Stimulated activated CD4-positive, alpha-beta T cell treated with anti-CD3 and anti-CD28 coated beads, Interleukin-1b, Interleukin-23, amount 100 ng/mL, for 48 hours (primary cell): ENCODE measurements around the gene ASCC3.

ENCODE experiments used
- DNase-seq: peaks from one replicate; pipeline ENCODE4 v3.0.0-alpha.2; 2020

The ASCC3 gene

GRCh38 chr6:100461917-100462705, 419.0 kb downstream of the ASCC3 start:
- DNase-seq, result no peak

- no peak for DNase-seq
Measured at GRCh38 chr6:100461278-100461916, 419.7 kb downstream of the ASCC3 start.

- DNase-seq, result no peak
Measured at GRCh38 chr6:100460650-100461204, 420.4 kb downstream of the ASCC3 start.

GRCh38 chr6:100459592-100460184, 421.4 kb downstream of the ASCC3 start:
- DNase-seq, result no peak

DNA sequence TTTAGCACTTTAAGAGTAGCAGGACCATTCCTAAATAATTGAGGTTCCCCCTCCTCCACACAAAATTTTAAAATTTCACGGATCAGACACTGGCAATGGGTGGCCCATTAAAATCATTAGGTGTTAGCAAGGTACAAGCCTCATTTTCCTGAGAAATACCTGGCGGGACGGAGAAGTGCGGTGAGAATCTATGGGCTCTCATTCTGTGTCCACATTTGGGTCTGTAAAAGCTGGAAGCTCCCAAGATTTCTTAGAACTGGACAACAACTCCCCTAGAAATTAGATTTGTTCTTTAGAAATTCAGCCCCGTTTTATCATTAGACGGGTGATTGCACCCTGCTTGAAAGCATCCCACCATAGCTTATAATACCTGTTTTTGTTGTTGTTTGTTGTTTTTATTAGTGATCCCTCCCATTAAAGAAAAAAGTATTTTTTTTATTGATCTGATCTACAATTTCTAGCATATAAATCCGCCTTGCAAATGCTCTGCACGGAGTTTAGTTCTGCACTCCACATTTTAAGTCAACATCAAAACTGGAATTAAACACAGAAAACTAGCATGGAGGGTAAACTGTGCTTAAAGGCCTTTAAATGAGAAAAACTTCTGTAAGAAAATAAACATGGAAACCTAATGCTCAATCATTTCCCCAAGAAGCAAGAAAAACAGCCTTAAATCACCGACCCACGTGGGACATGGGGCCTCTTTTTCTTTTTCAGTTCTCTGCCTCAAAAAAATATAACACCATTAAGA, 422.1 kb downstream of the ASCC3 start:
- no peak for DNase-seq
